Prostate gland (tissue), 2 donors: ENCODE results near the gene ADAT3. TPM values are rescaled to one million over a fixed set of nuclear protein-coding genes. Genes with fewer than 3 reads are reported as not detected.

ENCODE experiments used
- DNase-seq: peaks from one replicate; pipeline ENCODE4 v3.0.0-alpha.2; 2019; ENCODE audit warnings: low spot score
- H3K27ac ChIP-seq, 2 donors: fragments of 200-600 bp; sonication (generic); 2 replicates each; pipeline ENCODE4 v1.5.1; 2017 to 2019
- H3K27me3 ChIP-seq: fragments of 200-600 bp; sonication (generic); replicated peaks from 2 replicates; pipeline ENCODE4 v1.5.1; 2019; ENCODE audit not compliant: insufficient read depth
- H3K36me3 ChIP-seq, 2 donors: fragments of 200-600 bp; sonication (generic); 1 replicate in 1 of 2; 2 replicates in 1 of 2; pipeline versions ENCODE4 v1.5.1 to v1.8.1; 2017 to 2019
- H3K4me1 ChIP-seq: fragments of 200-600 bp; sonication (generic); replicated peaks from 2 replicates; pipeline ENCODE4 v1.5.1; 2019
- H3K4me3 ChIP-seq, 2 donors: fragments of 200-600 bp; sonication (generic); 2 replicates each; pipeline ENCODE4 v1.5.1; 2017 to 2019
- H3K9me3 ChIP-seq: fragments of 200-600 bp; sonication (generic); 2 replicates; pipeline ENCODE4 v1.5.1; 2017
- CTCF ChIP-seq, 4 experiments: fragments of 200-600 bp in 2 of 4; fragments of 450-650 bp in 2 of 4; sonication (generic) in 2 of 4; IDR thresholded peaks; 1 replicate in 3 of 4; 2 replicates in 1 of 4; pipeline ENCODE4 v1.5.1; 2016 to 2019; ENCODE audit warnings: antibody characterized with exemption in 4 of 4, mild to moderate bottlenecking in 2 of 4, moderate library complexity in 2 of 4
- POLR2A ChIP-seq: fragments of 450-650 bp; IDR thresholded peaks from one replicate; pipeline ENCODE4 v1.6.1; 2016; ENCODE audit warnings: antibody characterized with exemption, mild to moderate bottlenecking
- POLR2AphosphoS5 ChIP-seq: sonication (generic); formaldehyde crosslinking; IDR thresholded peaks from one replicate; pipeline ENCODE4 v1.6.1; 2017; ENCODE audit warnings: antibody characterized with exemption
- WGBS: methylation state at CpG from one replicate; pipeline ENCODE4 v1.1.5; 2018; 5-methylcytosine and 5-hydroxymethylcytosine counted together
- intact Hi-C: fragments of 100-400 bp; cut with DNase I; formaldehyde crosslinking; loops from one replicate; pipeline ENCODE4 v1.14.2; 2022
- total RNA-seq, 2 donors: library from RNA; depleted of rRNA; stranded (reverse); fragments of >200 nt; gene quantifications; one replicate each; pipeline ENCODE4 v1.1.0, GENCODE V29; 2016

ADAT3 gene
- total RNA-seq, 2 donors from 2014 or later = 17.3 to 25.1 TPM

GRCh38 chr19:1938071-1938470 is 32.9 kb downstream of the ADAT3 start:
- Histone ChIP-seq H3K27ac (no peak overlapping the region), H3K27me3 (no peaks in the 10 kb centered on the region), H3K4me1 (peaks cover 13% of the 10 kb centered on the region), H3K9me3 (no peaks in the 10 kb centered on the region), H3K4me3 (no peak overlapping the region), H3K36me3 (no peaks in the 10 kb centered on the region)
- WGBS = 83% methylated on average over 7 of the region's 7 CpGs
- DNase-seq = no peak
- intact Hi-C loops = no loop called here
- TF ChIP-seq POLR2AphosphoS5 (no peak), POLR2A (no peak), CTCF (IDR thresholded peaks at IDR 0.05) (no peak)

DNA sequence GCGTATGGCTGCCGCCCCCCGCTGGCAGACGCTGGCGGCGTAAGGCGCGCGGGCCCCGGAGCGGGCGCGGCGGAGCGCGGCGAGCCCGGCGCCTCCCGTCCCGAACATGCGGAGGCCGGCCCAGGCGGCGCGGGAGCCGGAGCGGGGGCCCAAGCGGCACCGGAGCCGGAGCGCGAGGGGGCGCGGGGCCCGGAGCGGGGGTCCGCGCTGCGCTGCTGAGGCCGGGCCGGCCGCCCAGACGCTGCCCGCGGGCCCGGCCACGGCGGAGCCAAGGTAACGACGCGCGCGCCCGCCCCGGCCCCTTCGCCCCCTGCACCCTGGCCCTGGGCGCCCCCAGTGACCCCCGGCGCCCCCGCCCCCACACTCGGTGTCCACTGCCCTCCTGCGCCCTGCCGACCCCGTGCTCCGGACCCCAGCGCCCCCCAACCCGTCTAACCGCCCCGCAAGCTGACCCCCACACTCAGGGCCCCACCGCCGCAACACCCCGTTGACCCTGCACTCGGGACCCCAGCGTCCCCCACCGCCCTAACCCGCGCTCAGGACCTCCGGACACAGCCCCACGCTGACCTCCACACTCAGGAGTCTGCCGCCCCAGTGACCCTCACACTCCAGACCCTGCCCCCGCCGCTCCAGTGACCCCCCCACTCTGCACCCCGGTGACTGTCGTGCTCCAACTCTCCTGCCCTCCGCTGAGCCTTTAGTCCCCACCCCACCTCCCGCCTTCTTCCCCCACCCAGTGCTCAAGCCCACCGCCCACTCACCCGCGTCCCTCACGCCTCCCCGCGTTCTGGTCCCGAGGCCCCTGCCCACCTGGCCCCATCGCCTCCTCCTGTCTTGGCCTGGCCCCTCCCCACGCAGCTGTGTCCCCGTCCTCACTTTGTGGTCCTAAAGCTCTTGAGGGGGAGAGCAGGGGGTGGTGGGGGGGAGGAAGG is 36.2 kb downstream of the ADAT3 start, which contains the start of gene CSNK1G2:
TSS of gene CSNK1G2 (plus strand) at position 27 of the 932 bp plus-strand sequence. CDS start 28,601 bp downstream, outside the sequence.
- Histone ChIP-seq H3K36me3 (no peaks in the 10 kb centered on the region), H3K27me3 (no peaks in the 10 kb centered on the region), H3K9me3 (no peaks in the 10 kb centered on the region), H3K4me3 (peak within 1 kb of the TSS; percentile 65 to 86), H3K27ac (peak within 1 kb of the TSS; percentile 87 to 97), H3K4me1 (peaks cover 13% of the 10 kb centered on the region)
- no peak for DNase-seq
- intact Hi-C loops = no loop called here
- WGBS = under 1% methylated on average over 56 of the region's 97 CpGs
- TF ChIP-seq POLR2A (no peak), POLR2AphosphoS5 (no peak), CTCF (IDR thresholded peaks at IDR 0.05) (no peak)

- intact Hi-C loops = no loop called here
- 1% methylated on average over 37 of the region's 40 CpGs for WGBS
Measured at GRCh38 chr19:1942078-1942933, 37.1 kb downstream of the ADAT3 start.

GRCh38 chr19:1942934-1943555 is 37.8 kb downstream of the ADAT3 start:
- no peaks in the 10 kb centered on the region for H3K36me3 ChIP-seq
- H3K4me3 ChIP-seq = peak overlapping the region; percentile 65 to 86
- no peak for DNase-seq
- 31% methylated on average over 21 of the region's 21 CpGs for WGBS
- intact Hi-C loops = no loop called here
- H3K27me3 ChIP-seq = no peaks in the 10 kb centered on the region
- peak overlapping the region; percentile 87 to 97 for H3K27ac ChIP-seq
- H3K9me3 ChIP-seq = no peaks in the 10 kb centered on the region
- H3K4me1 ChIP-seq = peaks cover 13% of the 10 kb centered on the region
- TF ChIP-seq CTCF (IDR thresholded peaks at IDR 0.05) = no peak
- no peak for TF ChIP-seq POLR2A
- TF ChIP-seq POLR2AphosphoS5 = no peak

More at GRCh38 chr19:1942078-1942933, 37.1 kb downstream of the ADAT3 start:
- H3K36me3 ChIP-seq = no peaks in the 10 kb centered on the region
- H3K27me3 ChIP-seq = no peaks in the 10 kb centered on the region
- H3K27ac ChIP-seq = peak overlapping the region; percentile 87 to 97
- peak; percentile 78 for DNase-seq
- H3K9me3 ChIP-seq = no peaks in the 10 kb centered on the region
- TF ChIP-seq POLR2A = peak; percentile 53
- peak in 1 of 4 experiments; percentile 13 for TF ChIP-seq CTCF (IDR thresholded peaks at IDR 0.05)
- peak; percentile 73 for TF ChIP-seq POLR2AphosphoS5
- H3K4me3 ChIP-seq = peak overlapping the region; percentile 65 to 86
- H3K4me1 ChIP-seq = peaks cover 13% of the 10 kb centered on the region
